ENCODE measurements around the gene SLC6A20.
"Not testable (repeated sequence)": the region's sequence is repeated elsewhere in the genome, so short reads cannot be mapped to it uniquely, and the experiment has no call there.

SLC6A20 gene

DNA sequence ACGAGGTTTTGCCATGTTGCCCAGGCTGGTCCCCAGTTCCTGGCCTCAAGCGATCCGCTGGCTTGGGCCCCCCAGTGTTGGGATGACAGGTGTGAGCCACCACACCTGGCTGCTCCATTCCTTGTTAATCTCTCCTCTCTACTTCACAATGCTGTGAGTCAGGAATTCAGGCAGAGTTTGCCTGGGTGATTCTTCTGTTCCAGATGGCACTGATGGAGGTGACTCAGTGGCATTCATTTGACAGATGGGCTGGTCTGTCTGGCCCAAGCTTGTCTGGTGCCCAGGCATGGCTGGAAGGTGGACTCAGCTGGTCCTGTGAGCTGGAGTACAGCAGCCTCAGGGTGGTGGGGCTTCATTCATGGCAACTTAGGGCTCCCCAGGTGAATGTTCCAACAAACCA lies 43.2 kb downstream of the SLC6A20 start:
- TF ChIP-seq MAX (IDR thresholded peaks at IDR 0.05; ENCODE audit: low read depth, low read length) (no peak), CTCF (IDR thresholded peaks at IDR 0.05; ENCODE audit: low read depth, low read length) (no peak), POLR2A (IDR thresholded peaks at IDR 0.05; ENCODE audit: extremely low read depth, insufficient read length) (no peak), MYC (IDR thresholded peaks at IDR 0.05; ENCODE audit: low read depth, low read length) (no peak)
- no peak for DNase-seq (ENCODE audit: low read depth)
- no peak overlapping the region for H3K4me3 ChIP-seq (ENCODE audit: low read depth, low read length)

GRCh38 chr3:45751537-45752242 lies 44.6 kb downstream of the SLC6A20 start:
- TF ChIP-seq MAX (IDR thresholded peaks at IDR 0.05; ENCODE audit: low read depth, low read length) (no peak), CTCF (IDR thresholded peaks at IDR 0.05; ENCODE audit: low read depth, low read length) (no peak), POLR2A (IDR thresholded peaks at IDR 0.05; ENCODE audit: extremely low read depth, insufficient read length) (no peak), MYC (IDR thresholded peaks at IDR 0.05; ENCODE audit: low read depth, low read length) (no peak)
- DNase-seq (ENCODE audit: low read depth), result no peak
- H3K4me3 ChIP-seq (ENCODE audit: low read depth, low read length), result no peak overlapping the region

- TF ChIP-seq POLR2A (IDR thresholded peaks at IDR 0.05; ENCODE audit: extremely low read depth, insufficient read length), result no peak
- no peak for TF ChIP-seq MAX (IDR thresholded peaks at IDR 0.05; ENCODE audit: low read depth, low read length)
- TF ChIP-seq CTCF (IDR thresholded peaks at IDR 0.05; ENCODE audit: low read depth, low read length), result no peak
- TF ChIP-seq MYC (IDR thresholded peaks at IDR 0.05; ENCODE audit: low read depth, low read length), result no peak
- DNase-seq (ENCODE audit: low read depth), result no peak
Measured at GRCh38 chr3:45749880-45750279, 46.5 kb downstream of the SLC6A20 start.

GRCh38 chr3:45749036-45749600 lies 47.2 kb downstream of the SLC6A20 start:
- peak; percentile 19 for DNase-seq (ENCODE audit: low read depth)
- not testable (repeated sequence) for H3K4me3 ChIP-seq (ENCODE audit: low read depth, low read length)

More at GRCh38 chr3:45749880-45750279, 46.5 kb downstream of the SLC6A20 start:
- H3K4me3 ChIP-seq (ENCODE audit: low read depth, low read length), result no peak overlapping the region

DNA sequence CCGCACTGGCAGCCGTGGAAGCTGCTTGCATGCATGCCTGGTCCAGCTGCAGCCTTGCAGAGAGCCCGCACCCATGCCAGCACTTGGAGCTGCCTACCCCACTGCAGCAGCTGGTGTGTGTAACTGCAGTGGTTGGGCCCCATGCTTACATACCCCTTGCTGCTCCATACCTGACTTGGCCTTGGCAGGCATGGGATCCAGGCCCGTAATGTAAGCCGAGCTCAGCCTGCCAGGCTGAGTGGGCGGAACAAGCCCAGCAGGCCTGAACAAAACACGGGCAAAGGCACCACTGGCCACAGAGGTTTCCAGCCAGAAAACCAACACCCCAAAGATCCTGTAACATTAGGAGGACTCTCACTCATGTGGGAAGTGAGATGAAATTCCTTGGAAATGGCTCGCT lies 48.3 kb downstream of the SLC6A20 start:
- DNase-seq (ENCODE audit: low read depth), result no peak
- TF ChIP-seq CTCF (IDR thresholded peaks at IDR 0.05; ENCODE audit: low read depth, low read length), result no peak
- no peak for TF ChIP-seq MAX (IDR thresholded peaks at IDR 0.05; ENCODE audit: low read depth, low read length)
- no peak for TF ChIP-seq POLR2A (IDR thresholded peaks at IDR 0.05; ENCODE audit: extremely low read depth, insufficient read length)
- no peak for TF ChIP-seq MYC (IDR thresholded peaks at IDR 0.05; ENCODE audit: low read depth, low read length)
- H3K4me3 ChIP-seq (ENCODE audit: low read depth, low read length), result no peak overlapping the region

DNA sequence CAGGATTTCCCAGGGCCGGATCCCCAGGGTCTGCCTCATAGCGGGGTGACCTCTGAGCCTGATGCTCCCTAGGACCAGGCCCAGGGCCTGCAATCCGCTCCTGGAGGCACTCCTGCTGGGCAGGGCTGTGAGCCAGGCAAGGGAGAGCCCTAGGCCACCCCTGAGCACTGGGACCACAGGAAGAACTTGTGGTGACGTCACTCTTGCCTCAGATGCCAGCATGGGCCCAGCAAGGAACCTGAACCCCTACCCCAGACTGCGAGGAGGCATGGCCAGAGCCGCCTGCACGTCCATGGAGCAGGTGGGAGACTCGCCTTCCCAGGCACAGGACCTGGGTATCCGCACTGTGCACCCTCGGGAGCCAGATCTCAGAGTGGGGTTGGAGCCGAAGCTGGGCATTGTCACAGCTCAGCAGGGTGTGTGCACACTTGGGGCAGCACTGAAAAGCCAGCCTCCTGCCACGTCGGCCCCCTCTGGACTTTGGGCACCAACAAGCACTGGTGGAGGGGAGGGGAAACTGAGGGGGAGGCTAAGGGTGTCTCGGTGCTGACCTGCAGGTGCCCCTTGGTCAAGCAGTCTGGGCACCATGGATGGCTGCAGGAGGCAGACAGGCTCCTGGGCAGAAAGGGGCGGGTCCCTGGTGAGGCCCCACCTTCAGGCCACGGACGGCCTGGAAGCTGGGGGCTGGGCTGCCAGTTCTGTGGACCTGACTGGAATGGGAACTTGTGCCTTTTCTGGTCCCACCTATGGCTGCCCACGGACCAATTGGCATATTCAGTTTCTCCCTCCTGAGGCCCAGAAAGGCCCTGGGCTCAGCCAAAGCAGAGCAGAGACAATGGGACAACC lies 49.3 kb downstream of the SLC6A20 start:
- TF ChIP-seq MYC (IDR thresholded peaks at IDR 0.05; ENCODE audit: low read depth, low read length) (no peak), MAX (IDR thresholded peaks at IDR 0.05; ENCODE audit: low read depth, low read length) (no peak), CTCF (IDR thresholded peaks at IDR 0.05; ENCODE audit: low read depth, low read length) (no peak), POLR2A (IDR thresholded peaks at IDR 0.05; ENCODE audit: extremely low read depth, insufficient read length) (no peak)
- H3K4me3 ChIP-seq (ENCODE audit: low read depth, low read length), result no peak overlapping the region
- DNase-seq (ENCODE audit: low read depth), result no peak

All from NB4 (cell line).